ENCODE results near the gene MBD6.

GRCh38 chr12:57473886-57474285 is 48.7 kb upstream of the MBD6 start:
- no peak for TF ChIP-seq CTCF (conservative IDR thresholded peaks at IDR 0.05; ENCODE audit: low read length)
- TF ChIP-seq EZH2phosphoT487 (IDR thresholded peaks at IDR 0.05; ENCODE audit: borderline replicate concordance, low read depth, low read length), result no peak

Data from OCI-LY7 (cell line).